GM12874 (cell line): ENCODE measurements around the gene ETV3L.

Experiments
- TF ChIP-seq, protein P1 (sequence below): IDR thresholded peaks from 2 replicates; pipeline ENCODE4 v1.5.1; 2011; ENCODE audit warnings: low read depth, mild to moderate bottlenecking, control low read depth, low read length, moderate library complexity; ENCODE audit not compliant: insufficient read depth

ETV3L gene

GRCh38 chr1:157069601-157070000, 30.0 kb downstream of the ETV3L start:
- TF ChIP-seq, protein P1, sequence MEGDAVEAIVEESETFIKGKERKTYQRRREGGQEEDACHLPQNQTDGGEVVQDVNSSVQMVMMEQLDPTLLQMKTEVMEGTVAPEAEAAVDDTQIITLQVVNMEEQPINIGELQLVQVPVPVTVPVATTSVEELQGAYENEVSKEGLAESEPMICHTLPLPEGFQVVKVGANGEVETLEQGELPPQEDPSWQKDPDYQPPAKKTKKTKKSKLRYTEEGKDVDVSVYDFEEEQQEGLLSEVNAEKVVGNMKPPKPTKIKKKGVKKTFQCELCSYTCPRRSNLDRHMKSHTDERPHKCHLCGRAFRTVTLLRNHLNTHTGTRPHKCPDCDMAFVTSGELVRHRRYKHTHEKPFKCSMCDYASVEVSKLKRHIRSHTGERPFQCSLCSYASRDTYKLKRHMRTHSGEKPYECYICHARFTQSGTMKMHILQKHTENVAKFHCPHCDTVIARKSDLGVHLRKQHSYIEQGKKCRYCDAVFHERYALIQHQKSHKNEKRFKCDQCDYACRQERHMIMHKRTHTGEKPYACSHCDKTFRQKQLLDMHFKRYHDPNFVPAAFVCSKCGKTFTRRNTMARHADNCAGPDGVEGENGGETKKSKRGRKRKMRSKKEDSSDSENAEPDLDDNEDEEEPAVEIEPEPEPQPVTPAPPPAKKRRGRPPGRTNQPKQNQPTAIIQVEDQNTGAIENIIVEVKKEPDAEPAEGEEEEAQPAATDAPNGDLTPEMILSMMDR: no peak

DNA sequence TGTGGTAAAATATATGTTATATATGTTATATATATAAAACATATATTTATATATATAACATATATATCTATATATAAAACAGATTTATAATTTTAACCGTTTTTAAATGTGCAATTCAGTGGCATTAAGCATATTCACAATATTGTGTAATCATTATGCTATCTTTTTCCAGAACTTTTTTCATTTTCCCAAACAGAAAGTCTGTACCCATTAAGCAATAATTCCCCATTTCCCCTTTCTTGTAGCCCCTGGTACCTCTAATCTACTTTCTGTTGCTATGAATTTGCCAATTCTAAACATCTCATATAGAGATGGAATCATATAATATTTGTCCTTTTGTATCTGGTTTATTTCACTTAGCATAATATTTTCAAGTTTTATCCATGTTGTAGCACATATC, 43.3 kb downstream of the ETV3L start:
- TF ChIP-seq, protein P1: no peak

GRCh38 chr1:157050836-157051235, 48.8 kb downstream of the ETV3L start:
- TF ChIP-seq, protein P1: no peak

DNA sequence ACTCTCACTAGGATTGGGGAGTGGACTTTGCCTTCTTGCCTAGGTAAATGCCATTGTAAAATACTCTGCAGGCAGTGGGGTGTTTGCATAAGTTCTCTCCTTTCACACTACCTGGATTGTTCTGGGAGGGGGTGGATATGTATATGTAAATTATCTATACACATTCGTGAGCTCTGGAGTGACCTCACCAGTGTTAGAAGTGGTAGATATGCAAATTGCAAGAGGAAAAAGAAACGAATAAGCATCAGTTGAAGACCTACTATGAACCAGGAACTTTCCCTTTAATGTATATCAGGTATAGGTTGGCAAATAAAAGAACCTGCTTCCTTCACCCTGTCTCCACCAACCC, 52.6 kb downstream of the ETV3L start:
- TF ChIP-seq, protein P1: no peak

- TF ChIP-seq, protein P1: no peak
These were observed 54.1 kb downstream of the ETV3L start, which contains the start of gene ARHGEF11 for GRCh38 chr1:157045250-157046218. TSS of gene ARHGEF11 (minus strand) at chr1:157045742. CDS start at chr1:157044330, 1,412 bp downstream.

GRCh38 chr1:157044326-157044725, 55.3 kb downstream of the ETV3L start:
- TF ChIP-seq, protein P1: no peak

- TF ChIP-seq, protein P1: no peak
These were observed 55.9 kb downstream of the ETV3L start for GRCh38 chr1:157043685-157044084.
